GM18502 (cell line): ENCODE measurements around the gene DFFB.

ENCODE experiments used
- ATAC-seq: cut with Tn5 transposase; IDR thresholded peaks from one replicate; pipeline ENCODE4 v1.9.1; 2021; ENCODE audit warnings: mild to moderate bottlenecking; ENCODE audit not compliant: unreplicated experiment, poor library complexity

The DFFB gene

GRCh38 chr1:3922851-3923250, 65.6 kb downstream of the DFFB start:
- no peak for ATAC-seq

GRCh38 chr1:3923378-3924185, 66.3 kb downstream of the DFFB start:
- no peak for ATAC-seq

GRCh38 chr1:3924186-3924824, 67.0 kb downstream of the DFFB start:
- no peak for ATAC-seq

GRCh38 chr1:3924825-3925220, 67.5 kb downstream of the DFFB start:
- no peak for ATAC-seq

GRCh38 chr1:3925256-3925655, 68.0 kb downstream of the DFFB start:
- ATAC-seq = no peak

GRCh38 chr1:3925762-3926161, 68.5 kb downstream of the DFFB start:
- no peak for ATAC-seq

- ATAC-seq = no peak
Observed at GRCh38 chr1:3926956-3927355, 69.7 kb downstream of the DFFB start.

GRCh38 chr1:3928586-3928985, 71.3 kb downstream of the DFFB start:
- ATAC-seq = no peak

- no peak for ATAC-seq
Observed at GRCh38 chr1:3929126-3929525, 71.8 kb downstream of the DFFB start.

GRCh38 chr1:3930301-3931006, 73.2 kb downstream of the DFFB start:
- no peak for ATAC-seq

GRCh38 chr1:3931007-3931912, 74.0 kb downstream of the DFFB start:
- ATAC-seq = no peak

GRCh38 chr1:3932156-3932919, 75.1 kb downstream of the DFFB start:
- ATAC-seq = no peak
